ENCODE measurements around the gene CCDC8.
A peak's percentile ranks its signal among the peaks of the same experiment; 100 is the strongest.

Gene CCDC8

DNA sequence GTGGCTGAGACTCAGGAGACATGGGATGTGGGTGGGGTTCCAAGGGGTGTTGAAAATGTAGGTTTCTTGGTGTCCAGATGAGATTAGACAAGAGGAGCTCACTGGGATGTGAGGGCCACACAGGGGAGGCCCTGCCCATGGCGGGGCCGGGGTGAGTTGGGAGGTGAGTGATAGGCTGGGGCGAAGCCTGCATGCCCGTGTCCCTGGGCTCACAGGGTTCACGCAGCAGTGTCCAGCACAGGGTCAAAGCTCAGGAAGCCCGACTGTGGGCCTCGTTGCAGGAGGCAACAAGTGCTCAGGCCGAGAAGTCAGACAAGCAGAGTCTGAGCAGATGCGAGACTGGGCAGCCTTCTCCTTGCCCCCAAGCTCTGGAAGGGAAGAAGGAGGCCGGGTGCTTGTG lies 27.2 kb downstream of the CCDC8 start:
- no peak overlapping the region for H2BK5ac ChIP-seq (ENCODE audit: low read depth, low read length, poor library complexity, severe bottlenecking)
- WGBS: 99% methylated on average over 7 of the region's 10 CpGs
- no peak overlapping the region for H3K4ac ChIP-seq (ENCODE audit: low read depth in 1 of 2, low read length in 2 of 2)
- H2BK12ac ChIP-seq (ENCODE audit: low read length in 2 of 2): peak overlapping the region in 1 of 2 experiments; percentile 51
- H4K8ac ChIP-seq (ENCODE audit: low read length): no peak overlapping the region
- peaks cover 7% of the 10 kb centered on the region for H3K9me3 ChIP-seq (ENCODE audit: control insufficient read depth, low read length)
- H2AK5ac ChIP-seq (ENCODE audit: low read length, severe bottlenecking): no peak overlapping the region
- H3K79me1 ChIP-seq (replicated peaks; ENCODE audit: low read length, poor library complexity, severe bottlenecking): peaks cover 66% of the 10 kb centered on the region
- H3K9ac ChIP-seq (ENCODE audit: low read length): no peak overlapping the region
- peak overlapping the region in 1 of 2 experiments; percentile 22 for H3K4me3 ChIP-seq (ENCODE audit: insufficient read depth in 1 of 2, low read depth in 1 of 2, low read length in 2 of 2)
- no peak overlapping the region for H3K23ac ChIP-seq (ENCODE audit: low read length in 2 of 2)
- H3K18ac ChIP-seq (ENCODE audit: low read depth in 1 of 2, low read length in 2 of 2): no peak overlapping the region
- H3K14ac ChIP-seq (ENCODE audit: low read length in 2 of 2): no peak overlapping the region
- no peaks in the 10 kb centered on the region for H3K27me3 ChIP-seq (ENCODE audit: control insufficient read depth in 1 of 2, insufficient read depth in 1 of 2, low read length in 2 of 2)
- H3K4me1 ChIP-seq (ENCODE audit: control insufficient read depth, insufficient read depth, low read depth, low read length): peaks cover 7% of the 10 kb centered on the region
- H2AFZ ChIP-seq (ENCODE audit: low read depth, low read length): no peak overlapping the region
- no peak overlapping the region for H3K4me2 ChIP-seq (ENCODE audit: low read length, poor library complexity, severe bottlenecking)
- no peak overlapping the region for H2BK15ac ChIP-seq (ENCODE audit: low read depth, poor library complexity, severe bottlenecking)
- peaks cover 86 to 93% of the 10 kb centered on the region in 2 experiments for H3K36me3 ChIP-seq (ENCODE audit: control insufficient read depth in 1 of 2, insufficient read depth in 2 of 2, low read depth in 1 of 2, low read length in 2 of 2)
- H4K91ac ChIP-seq (ENCODE audit: low read length): no peak overlapping the region
- no peak overlapping the region for H2BK120ac ChIP-seq (ENCODE audit: low read depth, low read length)
- H3K27ac ChIP-seq (ENCODE audit: low read length, poor library complexity, severe bottlenecking): no peak overlapping the region
- no peak for DNase-seq

DNA sequence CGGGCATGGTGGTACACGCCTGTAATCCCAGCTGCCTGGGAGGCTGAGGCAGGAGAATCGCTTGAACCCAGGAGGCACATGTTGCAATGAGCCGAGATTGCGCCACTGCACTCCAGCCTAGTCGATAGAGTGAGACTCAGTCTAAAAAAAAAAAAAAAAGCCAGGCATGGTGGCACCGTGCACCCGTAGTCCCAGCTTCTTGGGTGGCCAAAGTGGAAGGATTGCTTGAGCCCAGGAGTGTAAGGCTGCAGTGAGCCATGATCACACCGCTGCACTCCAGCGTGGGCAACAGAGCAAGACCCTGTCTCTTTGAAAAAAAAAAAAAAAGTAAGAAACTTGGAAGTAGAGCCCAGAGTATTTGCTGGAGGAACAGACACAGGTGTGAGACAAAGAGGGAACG lies 27.7 kb downstream of the CCDC8 start:
- 94% methylated on average over 11 of the region's 11 CpGs for whole genome bisulfite sequencing
- Histone ChIP-seq H3K14ac (ENCODE audit: low read length in 2 of 2) (no peak overlapping the region), H2BK12ac (ENCODE audit: low read length in 2 of 2) (no peak overlapping the region), H3K9ac (ENCODE audit: low read length) (no peak overlapping the region), H3K79me1 (replicated peaks; ENCODE audit: low read length, poor library complexity, severe bottlenecking) (peaks cover 63% of the 10 kb centered on the region), H4K91ac (ENCODE audit: low read length) (no peak overlapping the region), H3K18ac (ENCODE audit: low read depth in 1 of 2, low read length in 2 of 2) (no peak overlapping the region), H3K4ac (ENCODE audit: low read depth in 1 of 2, low read length in 2 of 2) (no peak overlapping the region), H2BK15ac (ENCODE audit: low read depth, poor library complexity, severe bottlenecking) (no peak overlapping the region), H3K27me3 (ENCODE audit: control insufficient read depth in 1 of 2, insufficient read depth in 1 of 2, low read length in 2 of 2) (no peaks in the 10 kb centered on the region), H3K23ac (ENCODE audit: low read length in 2 of 2) (no peak overlapping the region), H3K27ac (ENCODE audit: low read length, poor library complexity, severe bottlenecking) (no peak overlapping the region), H2AK5ac (ENCODE audit: low read length, severe bottlenecking) (no peak overlapping the region), H2BK5ac (ENCODE audit: low read depth, low read length, poor library complexity, severe bottlenecking) (no peak overlapping the region), H3K9me3 (ENCODE audit: control insufficient read depth, low read length) (peaks cover 7% of the 10 kb centered on the region), H4K8ac (ENCODE audit: low read length) (no peak overlapping the region), H3K4me3 (ENCODE audit: insufficient read depth in 1 of 2, low read depth in 1 of 2, low read length in 2 of 2) (no peak overlapping the region), H3K4me2 (ENCODE audit: low read length, poor library complexity, severe bottlenecking) (no peak overlapping the region), H3K36me3 (ENCODE audit: control insufficient read depth in 1 of 2, insufficient read depth in 2 of 2, low read depth in 1 of 2, low read length in 2 of 2) (peaks cover 87 to 92% of the 10 kb centered on the region in 2 experiments), H3K4me1 (ENCODE audit: control insufficient read depth, insufficient read depth, low read depth, low read length) (peaks cover 4% of the 10 kb centered on the region), H2BK120ac (ENCODE audit: low read depth, low read length) (no peak overlapping the region), H2AFZ (ENCODE audit: low read depth, low read length) (no peak overlapping the region)
- no peak for DNase-seq

DNA sequence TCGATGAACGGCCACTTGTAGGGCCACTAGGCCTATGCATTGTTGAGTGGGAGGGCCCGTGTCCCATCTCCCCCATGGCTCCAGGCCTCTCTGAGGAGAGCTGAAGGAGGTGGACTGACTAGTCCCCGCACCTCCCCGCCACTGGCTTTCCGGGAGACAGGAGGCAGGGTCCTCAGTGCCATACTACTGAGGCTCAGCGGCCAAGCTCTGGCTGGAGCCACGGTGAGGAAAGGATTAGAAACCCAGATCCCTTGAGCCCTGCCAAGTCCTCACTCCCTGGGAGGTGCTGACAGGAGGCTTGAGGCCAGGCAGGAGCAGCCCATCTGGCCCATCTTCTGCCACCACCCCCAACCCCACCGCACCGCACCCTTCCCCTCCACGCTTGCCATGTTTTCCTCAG lies 29.0 kb downstream of the CCDC8 start:
- Histone ChIP-seq H3K4ac (ENCODE audit: low read depth in 1 of 2, low read length in 2 of 2) (no peak overlapping the region), H2BK120ac (ENCODE audit: low read depth, low read length) (no peak overlapping the region), H3K27ac (ENCODE audit: low read length, poor library complexity, severe bottlenecking) (no peak overlapping the region), H3K4me2 (ENCODE audit: low read length, poor library complexity, severe bottlenecking) (no peak overlapping the region), H3K36me3 (ENCODE audit: control insufficient read depth in 1 of 2, insufficient read depth in 2 of 2, low read depth in 1 of 2, low read length in 2 of 2) (peaks cover 79 to 93% of the 10 kb centered on the region in 2 experiments), H2AK5ac (ENCODE audit: low read length, severe bottlenecking) (no peak overlapping the region), H3K27me3 (ENCODE audit: control insufficient read depth in 1 of 2, insufficient read depth in 1 of 2, low read length in 2 of 2) (no peaks in the 10 kb centered on the region), H3K14ac (ENCODE audit: low read length in 2 of 2) (no peak overlapping the region), H3K4me1 (ENCODE audit: control insufficient read depth, insufficient read depth, low read depth, low read length) (peaks cover 4% of the 10 kb centered on the region), H3K18ac (ENCODE audit: low read depth in 1 of 2, low read length in 2 of 2) (no peak overlapping the region), H2BK5ac (ENCODE audit: low read depth, low read length, poor library complexity, severe bottlenecking) (no peak overlapping the region), H3K23ac (ENCODE audit: low read length in 2 of 2) (no peak overlapping the region), H3K9me3 (ENCODE audit: control insufficient read depth, low read length) (peaks cover 2% of the 10 kb centered on the region), H4K91ac (ENCODE audit: low read length) (no peak overlapping the region), H3K79me1 (replicated peaks; ENCODE audit: low read length, poor library complexity, severe bottlenecking) (peaks cover 62% of the 10 kb centered on the region), H3K9ac (ENCODE audit: low read length) (no peak overlapping the region), H4K8ac (ENCODE audit: low read length) (no peak overlapping the region), H2AFZ (ENCODE audit: low read depth, low read length) (no peak overlapping the region), H2BK12ac (ENCODE audit: low read length in 2 of 2) (no peak overlapping the region), H3K4me3 (ENCODE audit: insufficient read depth in 1 of 2, low read depth in 1 of 2, low read length in 2 of 2) (no peak overlapping the region), H2BK15ac (ENCODE audit: low read depth, poor library complexity, severe bottlenecking) (no peak overlapping the region)
- DNase-seq: no peak
- 90% methylated on average over 11 of the region's 11 CpGs for WGBS

DNA sequence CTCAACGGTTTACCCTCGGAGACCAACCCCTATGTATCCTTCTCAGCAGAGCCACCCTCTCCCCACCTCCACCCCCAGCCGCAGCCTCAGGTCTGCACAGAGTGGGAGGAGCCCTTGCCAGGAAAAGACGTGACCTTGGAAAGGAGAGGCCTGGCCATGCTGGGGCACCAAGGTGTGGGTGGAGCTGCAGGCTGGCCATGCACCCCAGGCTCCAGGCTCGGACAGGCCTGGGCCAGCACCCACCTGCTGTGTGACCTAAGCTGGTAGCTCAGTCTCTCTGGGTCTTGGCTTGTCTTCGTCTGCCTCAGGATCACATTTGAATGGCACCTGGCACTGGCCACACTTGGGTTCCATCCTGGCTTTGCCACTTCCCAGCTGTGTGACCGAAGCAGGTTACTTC lies 29.5 kb downstream of the CCDC8 start:
- Histone ChIP-seq H2BK5ac (ENCODE audit: low read depth, low read length, poor library complexity, severe bottlenecking) (no peak overlapping the region), H2AK5ac (ENCODE audit: low read length, severe bottlenecking) (no peak overlapping the region), H2AFZ (ENCODE audit: low read depth, low read length) (no peak overlapping the region), H3K27me3 (ENCODE audit: control insufficient read depth in 1 of 2, insufficient read depth in 1 of 2, low read length in 2 of 2) (no peaks in the 10 kb centered on the region), H2BK12ac (ENCODE audit: low read length in 2 of 2) (no peak overlapping the region), H3K36me3 (ENCODE audit: control insufficient read depth in 1 of 2, insufficient read depth in 2 of 2, low read depth in 1 of 2, low read length in 2 of 2) (peaks cover 73 to 90% of the 10 kb centered on the region in 2 experiments), H3K9me3 (ENCODE audit: control insufficient read depth, low read length) (no peaks in the 10 kb centered on the region), H3K4ac (ENCODE audit: low read depth in 1 of 2, low read length in 2 of 2) (no peak overlapping the region), H3K79me1 (replicated peaks; ENCODE audit: low read length, poor library complexity, severe bottlenecking) (peaks cover 62% of the 10 kb centered on the region), H4K8ac (ENCODE audit: low read length) (no peak overlapping the region), H3K23ac (ENCODE audit: low read length in 2 of 2) (no peak overlapping the region), H3K4me2 (ENCODE audit: low read length, poor library complexity, severe bottlenecking) (no peak overlapping the region), H2BK120ac (ENCODE audit: low read depth, low read length) (no peak overlapping the region), H3K27ac (ENCODE audit: low read length, poor library complexity, severe bottlenecking) (no peak overlapping the region), H4K91ac (ENCODE audit: low read length) (no peak overlapping the region), H3K18ac (ENCODE audit: low read depth in 1 of 2, low read length in 2 of 2) (no peak overlapping the region), H3K9ac (ENCODE audit: low read length) (no peak overlapping the region), H3K4me1 (ENCODE audit: control insufficient read depth, insufficient read depth, low read depth, low read length) (peaks cover 4% of the 10 kb centered on the region), H3K14ac (ENCODE audit: low read length in 2 of 2) (no peak overlapping the region), H2BK15ac (ENCODE audit: low read depth, poor library complexity, severe bottlenecking) (no peak overlapping the region), H3K4me3 (ENCODE audit: insufficient read depth in 1 of 2, low read depth in 1 of 2, low read length in 2 of 2) (no peak overlapping the region)
- no peak for DNase-seq
- WGBS: 100% methylated on average over 7 of the region's 7 CpGs

Data from mesenchymal stem cell (in vitro differentiated cells and primary cell).